Stimulated activated CD4-positive, alpha-beta T cell treated with anti-CD3 and anti-CD28 coated beads, TNF-alpha, amount 100 ng/mL, for 24 hours (primary cell): ENCODE results near the gene ARHGEF12.

Source experiments
- DNase-seq, 3 experiments: peaks; one replicate each; pipeline ENCODE4 v3.0.0-alpha.2; 2020; ENCODE audit warnings: low read depth in 3 of 3

Gene ARHGEF12

GRCh38 chr11:120516461-120517389 is 180.5 kb downstream of the ARHGEF12 start:
- DNase-seq, result no peak

GRCh38 chr11:120517390-120517761 is 181.2 kb downstream of the ARHGEF12 start:
- no peak for DNase-seq

- DNase-seq, result no peak
Observed at GRCh38 chr11:120517801-120518291, 181.6 kb downstream of the ARHGEF12 start.

GRCh38 chr11:120518356-120518755 is 182.1 kb downstream of the ARHGEF12 start:
- DNase-seq, result no peak

- no peak for DNase-seq
Observed at GRCh38 chr11:120519474-120519873, 183.3 kb downstream of the ARHGEF12 start.

GRCh38 chr11:120520091-120520822 is 184.0 kb downstream of the ARHGEF12 start:
- no peak for DNase-seq

- DNase-seq, result no peak
Observed at GRCh38 chr11:120521176-120521575, 185.0 kb downstream of the ARHGEF12 start.

GRCh38 chr11:120522021-120522420 is 185.8 kb downstream of the ARHGEF12 start:
- no peak for DNase-seq

- no peak for DNase-seq
Observed at GRCh38 chr11:120522736-120523135, 186.5 kb downstream of the ARHGEF12 start.

- no peak for DNase-seq
Observed at GRCh38 chr11:120523196-120523595, 187.0 kb downstream of the ARHGEF12 start.

GRCh38 chr11:120524536-120525085 is 188.4 kb downstream of the ARHGEF12 start:
- DNase-seq, result no peak

GRCh38 chr11:120525261-120526171 is 189.3 kb downstream of the ARHGEF12 start:
- DNase-seq, result no peak

GRCh38 chr11:120526241-120526640 is 190.0 kb downstream of the ARHGEF12 start:
- DNase-seq, result no peak

GRCh38 chr11:120527111-120527761 is 191.0 kb downstream of the ARHGEF12 start:
- no peak for DNase-seq

- no peak for DNase-seq
Observed at GRCh38 chr11:120528749-120529148, 192.5 kb downstream of the ARHGEF12 start.

GRCh38 chr11:120529214-120529613 is 193.0 kb downstream of the ARHGEF12 start:
- no peak for DNase-seq

GRCh38 chr11:120529911-120530310 is 193.7 kb downstream of the ARHGEF12 start:
- no peak for DNase-seq

- no peak for DNase-seq
Observed at GRCh38 chr11:120532082-120532831, 196.0 kb downstream of the ARHGEF12 start.

- no peak for DNase-seq
Observed at GRCh38 chr11:120532832-120533196, 196.6 kb downstream of the ARHGEF12 start.
